LNCAP (cell line): ENCODE measurements around the gene SORCS1.

Experiments
- TF ChIP-seq, protein P1 (sequence below): fragments of 450-650 bp; IDR thresholded peaks from 2 replicates; pipeline ENCODE4 v1.5.1; 2017; ENCODE audit warnings: mild to moderate bottlenecking

SORCS1 gene

DNA sequence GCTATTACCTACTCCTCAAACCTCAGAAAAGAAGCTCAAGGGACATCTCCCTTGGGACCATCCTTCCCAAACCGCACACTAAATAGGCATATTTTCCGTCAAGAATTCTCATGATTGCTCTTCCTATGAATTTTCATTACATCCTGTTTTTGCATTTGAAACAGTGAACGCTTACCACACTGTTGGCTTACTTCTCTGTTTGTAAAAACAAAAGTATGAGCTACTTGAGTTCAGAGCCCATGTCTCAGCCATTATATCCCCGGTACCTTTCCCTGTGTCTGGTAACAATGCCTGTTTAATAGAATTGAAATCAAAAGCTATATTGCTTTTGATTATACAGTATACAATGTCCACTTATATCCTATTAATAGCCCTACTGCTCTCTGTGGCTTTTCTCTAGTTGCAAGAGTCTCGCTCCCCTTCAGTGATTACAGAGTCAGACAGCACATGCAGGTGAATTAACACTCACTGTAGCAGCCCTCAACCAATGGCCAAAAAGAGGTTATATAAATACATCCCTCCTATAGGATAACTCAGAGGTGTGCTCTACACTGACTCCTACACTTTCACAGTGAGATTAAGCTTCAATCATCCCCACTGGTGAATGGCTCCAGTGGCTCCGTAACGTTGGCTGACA, 264.4 kb downstream of the SORCS1 start:
- TF ChIP-seq, protein P1, sequence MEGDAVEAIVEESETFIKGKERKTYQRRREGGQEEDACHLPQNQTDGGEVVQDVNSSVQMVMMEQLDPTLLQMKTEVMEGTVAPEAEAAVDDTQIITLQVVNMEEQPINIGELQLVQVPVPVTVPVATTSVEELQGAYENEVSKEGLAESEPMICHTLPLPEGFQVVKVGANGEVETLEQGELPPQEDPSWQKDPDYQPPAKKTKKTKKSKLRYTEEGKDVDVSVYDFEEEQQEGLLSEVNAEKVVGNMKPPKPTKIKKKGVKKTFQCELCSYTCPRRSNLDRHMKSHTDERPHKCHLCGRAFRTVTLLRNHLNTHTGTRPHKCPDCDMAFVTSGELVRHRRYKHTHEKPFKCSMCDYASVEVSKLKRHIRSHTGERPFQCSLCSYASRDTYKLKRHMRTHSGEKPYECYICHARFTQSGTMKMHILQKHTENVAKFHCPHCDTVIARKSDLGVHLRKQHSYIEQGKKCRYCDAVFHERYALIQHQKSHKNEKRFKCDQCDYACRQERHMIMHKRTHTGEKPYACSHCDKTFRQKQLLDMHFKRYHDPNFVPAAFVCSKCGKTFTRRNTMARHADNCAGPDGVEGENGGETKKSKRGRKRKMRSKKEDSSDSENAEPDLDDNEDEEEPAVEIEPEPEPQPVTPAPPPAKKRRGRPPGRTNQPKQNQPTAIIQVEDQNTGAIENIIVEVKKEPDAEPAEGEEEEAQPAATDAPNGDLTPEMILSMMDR: no peak

DNA sequence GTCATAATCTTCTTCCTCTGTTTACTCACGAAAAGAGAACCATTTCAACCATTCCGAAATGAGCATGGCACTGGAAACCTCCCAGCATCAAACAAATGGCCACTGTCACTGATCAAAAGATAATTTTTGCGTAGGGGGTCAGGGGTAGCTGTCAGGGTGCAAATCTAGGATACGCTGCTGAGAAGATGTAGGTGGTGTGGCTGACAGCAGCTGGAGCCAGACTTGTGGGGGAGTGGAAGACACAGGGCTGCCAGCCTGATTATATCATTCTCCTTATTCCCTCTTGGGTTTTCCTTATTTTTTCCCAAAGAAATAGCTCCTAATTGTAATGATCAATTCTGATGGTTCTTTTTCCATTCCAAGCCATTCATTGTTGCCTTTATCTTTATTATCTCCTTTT, 266.1 kb downstream of the SORCS1 start:
- TF ChIP-seq, protein P1: no peak

DNA sequence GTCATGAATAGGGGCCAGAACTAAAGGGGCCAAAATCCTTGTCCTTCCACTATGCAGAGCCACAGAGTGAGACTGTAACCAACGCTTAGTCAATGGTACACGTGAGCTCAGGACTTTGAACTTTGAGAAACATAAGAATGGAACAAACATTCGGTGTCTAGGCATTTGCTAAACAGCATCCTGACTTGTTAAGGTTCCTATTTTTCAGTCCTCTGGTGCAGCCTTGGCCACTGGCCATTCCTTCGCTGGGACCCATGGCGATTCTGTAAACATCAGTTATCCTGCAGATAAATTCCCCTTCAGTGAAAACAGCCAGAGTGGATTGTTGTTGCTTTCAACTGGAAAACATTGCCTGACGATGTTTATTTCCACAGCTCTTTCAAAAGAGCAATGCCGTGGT, 266.8 kb downstream of the SORCS1 start:
- TF ChIP-seq, protein P1: no peak

DNA sequence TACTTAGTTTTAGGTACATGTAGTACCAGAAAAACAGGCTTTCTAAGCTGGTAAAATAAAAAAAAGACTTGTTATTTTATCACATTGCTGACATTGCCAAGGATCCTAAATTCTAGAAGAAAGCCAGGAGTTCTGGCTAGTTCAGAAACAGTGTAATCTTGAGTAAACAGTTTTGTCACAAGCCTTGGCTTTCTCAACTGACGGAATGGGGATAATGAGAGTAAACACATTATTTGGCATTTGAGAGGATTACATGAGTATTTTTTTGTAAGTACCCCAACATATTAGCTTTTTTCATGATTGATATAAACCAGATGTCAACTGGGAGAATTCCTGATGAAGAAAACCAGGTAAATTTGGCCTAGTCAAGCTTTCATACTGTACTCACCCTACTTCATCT, 269.8 kb downstream of the SORCS1 start:
- TF ChIP-seq, protein P1: no peak

DNA sequence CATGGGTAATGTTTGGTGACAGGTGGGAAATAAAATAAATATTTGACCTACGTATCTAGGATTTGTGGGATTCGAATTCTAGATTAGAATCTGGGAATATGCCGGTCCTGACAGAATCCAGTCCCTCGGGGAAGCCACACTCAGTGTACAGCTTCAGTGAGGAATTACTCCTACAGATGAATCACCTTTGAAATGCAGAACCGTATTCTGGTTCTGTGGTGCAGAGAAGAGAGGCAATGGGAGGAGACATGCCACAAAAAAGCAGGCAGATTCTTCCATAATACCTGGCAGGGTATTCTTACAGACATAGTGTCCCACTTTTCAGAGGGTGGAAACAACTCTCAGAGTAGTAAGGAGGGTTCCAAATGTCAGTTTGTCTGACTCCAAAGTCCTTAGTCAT, 286.9 kb downstream of the SORCS1 start:
- TF ChIP-seq, protein P1: no peak

DNA sequence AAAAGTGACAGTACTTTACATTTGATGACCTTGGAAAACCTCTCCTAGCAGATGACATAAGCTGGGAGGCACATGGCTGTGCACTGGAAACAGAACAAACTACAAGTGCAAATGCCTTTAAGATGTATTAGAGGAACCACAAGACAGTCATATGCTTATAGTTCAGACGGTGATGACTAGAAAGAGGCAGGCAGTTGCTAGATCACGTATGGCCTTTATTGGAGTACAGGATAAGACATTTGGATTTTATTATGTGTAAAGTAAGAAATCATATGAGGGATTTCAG, 290.0 kb downstream of the SORCS1 start:
- TF ChIP-seq, protein P1: no peak

DNA sequence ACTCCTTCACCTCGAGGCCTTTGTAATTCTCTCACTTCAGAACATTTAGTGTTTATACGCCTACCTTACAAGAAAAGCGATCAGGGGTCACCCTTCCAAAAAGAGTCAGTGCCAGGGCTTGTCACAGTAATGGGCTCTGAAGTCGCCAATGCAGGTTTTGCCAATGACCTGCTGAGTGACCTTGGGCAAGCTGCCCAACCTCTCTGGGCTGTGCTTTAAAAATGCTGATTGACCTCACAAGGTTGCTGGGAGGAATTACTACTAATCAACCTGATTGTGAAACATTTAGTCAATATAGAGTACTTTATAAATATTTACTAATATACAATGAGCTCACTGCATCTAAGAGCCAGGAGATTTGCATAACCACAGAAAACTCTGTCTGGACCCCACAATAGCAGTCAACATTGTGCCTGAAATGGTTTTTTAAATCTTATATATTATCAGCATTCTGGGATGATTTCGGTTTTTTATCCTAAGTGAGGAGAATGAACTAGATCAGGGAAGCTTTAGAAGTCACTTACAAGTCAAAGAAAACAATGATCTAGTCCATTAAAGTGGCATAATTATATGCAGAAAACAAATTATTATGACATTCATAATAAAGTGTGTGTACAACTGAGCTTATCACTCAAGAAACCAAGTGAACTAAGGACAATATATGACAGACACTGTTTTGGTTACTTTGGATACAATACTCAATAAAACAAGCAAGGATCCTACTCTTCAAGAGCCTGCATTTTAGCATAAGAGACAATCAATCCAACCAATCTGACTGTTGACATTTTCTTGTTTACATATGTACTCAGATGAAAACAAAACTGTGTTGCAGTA, 290.5 kb downstream of the SORCS1 start:
- TF ChIP-seq, protein P1: no peak
